ENCODE results near the gene GTSF1L. TPM values are rescaled to one million over a fixed set of nuclear protein-coding genes. Genes with fewer than 3 reads are reported as not detected.

The GTSF1L gene
- total and polyA plus RNA-seq, 9 of the 15 experiments (the other 6 are each of a cell fraction or from before 2014, with no cell fraction given) = not detected

DNA sequence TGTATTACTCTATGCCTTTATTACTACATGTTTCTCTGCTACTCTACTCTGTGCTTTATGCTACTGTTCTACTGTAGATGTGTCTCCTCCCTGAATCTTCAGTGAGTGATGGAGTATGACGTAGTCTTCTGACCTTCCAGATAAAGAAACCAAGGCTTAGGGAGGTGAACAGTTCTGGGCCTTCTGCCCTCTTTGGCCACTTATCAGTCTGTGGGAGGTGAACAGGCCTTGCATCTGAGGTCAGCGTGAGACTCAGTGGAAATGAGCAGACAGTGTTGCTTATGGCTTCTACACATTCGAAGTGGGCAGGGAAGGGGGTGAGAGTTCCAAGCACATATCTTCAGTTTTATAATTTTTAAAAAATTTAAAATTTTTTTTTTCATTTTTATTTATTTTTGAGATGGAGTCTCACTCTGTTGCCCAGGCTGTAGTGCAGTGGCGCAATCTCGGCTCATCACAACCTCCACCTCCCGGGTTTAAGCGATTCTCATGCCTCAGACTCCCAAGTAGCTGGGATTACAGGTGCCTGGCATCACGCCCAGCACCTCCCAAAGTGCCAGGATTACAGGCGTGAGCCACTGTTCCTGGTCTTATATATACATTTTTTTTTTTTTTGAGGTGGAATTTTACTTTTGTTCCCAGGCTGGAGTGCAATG, 35.7 kb downstream of the GTSF1L start (continued):
- TF ChIP-seq, protein P1, sequence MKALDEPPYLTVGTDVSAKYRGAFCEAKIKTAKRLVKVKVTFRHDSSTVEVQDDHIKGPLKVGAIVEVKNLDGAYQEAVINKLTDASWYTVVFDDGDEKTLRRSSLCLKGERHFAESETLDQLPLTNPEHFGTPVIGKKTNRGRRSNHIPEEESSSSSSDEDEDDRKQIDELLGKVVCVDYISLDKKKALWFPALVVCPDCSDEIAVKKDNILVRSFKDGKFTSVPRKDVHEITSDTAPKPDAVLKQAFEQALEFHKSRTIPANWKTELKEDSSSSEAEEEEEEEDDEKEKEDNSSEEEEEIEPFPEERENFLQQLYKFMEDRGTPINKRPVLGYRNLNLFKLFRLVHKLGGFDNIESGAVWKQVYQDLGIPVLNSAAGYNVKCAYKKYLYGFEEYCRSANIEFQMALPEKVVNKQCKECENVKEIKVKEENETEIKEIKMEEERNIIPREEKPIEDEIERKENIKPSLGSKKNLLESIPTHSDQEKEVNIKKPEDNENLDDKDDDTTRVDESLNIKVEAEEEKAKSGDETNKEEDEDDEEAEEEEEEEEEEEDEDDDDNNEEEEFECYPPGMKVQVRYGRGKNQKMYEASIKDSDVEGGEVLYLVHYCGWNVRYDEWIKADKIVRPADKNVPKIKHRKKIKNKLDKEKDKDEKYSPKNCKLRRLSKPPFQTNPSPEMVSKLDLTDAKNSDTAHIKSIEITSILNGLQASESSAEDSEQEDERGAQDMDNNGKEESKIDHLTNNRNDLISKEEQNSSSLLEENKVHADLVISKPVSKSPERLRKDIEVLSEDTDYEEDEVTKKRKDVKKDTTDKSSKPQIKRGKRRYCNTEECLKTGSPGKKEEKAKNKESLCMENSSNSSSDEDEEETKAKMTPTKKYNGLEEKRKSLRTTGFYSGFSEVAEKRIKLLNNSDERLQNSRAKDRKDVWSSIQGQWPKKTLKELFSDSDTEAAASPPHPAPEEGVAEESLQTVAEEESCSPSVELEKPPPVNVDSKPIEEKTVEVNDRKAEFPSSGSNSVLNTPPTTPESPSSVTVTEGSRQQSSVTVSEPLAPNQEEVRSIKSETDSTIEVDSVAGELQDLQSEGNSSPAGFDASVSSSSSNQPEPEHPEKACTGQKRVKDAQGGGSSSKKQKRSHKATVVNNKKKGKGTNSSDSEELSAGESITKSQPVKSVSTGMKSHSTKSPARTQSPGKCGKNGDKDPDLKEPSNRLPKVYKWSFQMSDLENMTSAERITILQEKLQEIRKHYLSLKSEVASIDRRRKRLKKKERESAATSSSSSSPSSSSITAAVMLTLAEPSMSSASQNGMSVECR (CRISPR knock-in tag; IDR thresholded peaks at IDR 0.05) = no peak
- TF ChIP-seq L3MBTL2 (IDR thresholded peaks at IDR 0.05) (peak; percentile 54; the same call in 1 of the 2 replicates), U2AF1 (optimal IDR thresholded peaks at IDR 0.05; ENCODE audit: low read depth, low read length) (no peak), ZBTB1 (CRISPR knock-in tag; IDR thresholded peaks at IDR 0.05; ENCODE audit: borderline replicate concordance, low read depth) (no peak), MCM2 (IDR thresholded peaks at IDR 0.05; ENCODE audit: low read depth) (no peak), MAFK (IDR thresholded peaks at IDR 0.05; ENCODE audit: low read length) (no peak), ZNF41 (CRISPR knock-in tag; conservative IDR thresholded peaks at IDR 0.05) (no peak), NR4A1 (CRISPR knock-in tag; IDR thresholded peaks at IDR 0.05) (no peak), NR4A1 (tag; IDR thresholded peaks at IDR 0.05) (no peak), SMAD4 (CRISPR knock-in tag; conservative IDR thresholded peaks at IDR 0.05) (peak; percentile 86), RBM17 (IDR thresholded peaks at IDR 0.05; ENCODE audit: borderline replicate concordance, low read depth, low read length) (no peak), SRSF7 (optimal IDR thresholded peaks at IDR 0.05; ENCODE audit: low read depth, low read length) (no peak), ZNF121 (CRISPR knock-in tag; conservative IDR thresholded peaks at IDR 0.05) (peak; percentile 91), ZFP30 (CRISPR knock-in tag; IDR thresholded peaks at IDR 0.05; ENCODE audit: borderline replicate concordance) (no peak), ZNF77 (CRISPR knock-in tag; IDR thresholded peaks at IDR 0.05) (no peak), HDAC2 (IDR thresholded peaks at IDR 0.05) (peak; percentile 98)
- TF ChIP-seq, protein P2, sequence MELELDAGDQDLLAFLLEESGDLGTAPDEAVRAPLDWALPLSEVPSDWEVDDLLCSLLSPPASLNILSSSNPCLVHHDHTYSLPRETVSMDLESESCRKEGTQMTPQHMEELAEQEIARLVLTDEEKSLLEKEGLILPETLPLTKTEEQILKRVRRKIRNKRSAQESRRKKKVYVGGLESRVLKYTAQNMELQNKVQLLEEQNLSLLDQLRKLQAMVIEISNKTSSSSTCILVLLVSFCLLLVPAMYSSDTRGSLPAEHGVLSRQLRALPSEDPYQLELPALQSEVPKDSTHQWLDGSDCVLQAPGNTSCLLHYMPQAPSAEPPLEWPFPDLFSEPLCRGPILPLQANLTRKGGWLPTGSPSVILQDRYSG (tag; conservative IDR thresholded peaks at IDR 0.05; ENCODE audit: low read depth) = peak; percentile 62; the same call in 1 of the 2 replicates
- TF ChIP-seq, protein P3, sequence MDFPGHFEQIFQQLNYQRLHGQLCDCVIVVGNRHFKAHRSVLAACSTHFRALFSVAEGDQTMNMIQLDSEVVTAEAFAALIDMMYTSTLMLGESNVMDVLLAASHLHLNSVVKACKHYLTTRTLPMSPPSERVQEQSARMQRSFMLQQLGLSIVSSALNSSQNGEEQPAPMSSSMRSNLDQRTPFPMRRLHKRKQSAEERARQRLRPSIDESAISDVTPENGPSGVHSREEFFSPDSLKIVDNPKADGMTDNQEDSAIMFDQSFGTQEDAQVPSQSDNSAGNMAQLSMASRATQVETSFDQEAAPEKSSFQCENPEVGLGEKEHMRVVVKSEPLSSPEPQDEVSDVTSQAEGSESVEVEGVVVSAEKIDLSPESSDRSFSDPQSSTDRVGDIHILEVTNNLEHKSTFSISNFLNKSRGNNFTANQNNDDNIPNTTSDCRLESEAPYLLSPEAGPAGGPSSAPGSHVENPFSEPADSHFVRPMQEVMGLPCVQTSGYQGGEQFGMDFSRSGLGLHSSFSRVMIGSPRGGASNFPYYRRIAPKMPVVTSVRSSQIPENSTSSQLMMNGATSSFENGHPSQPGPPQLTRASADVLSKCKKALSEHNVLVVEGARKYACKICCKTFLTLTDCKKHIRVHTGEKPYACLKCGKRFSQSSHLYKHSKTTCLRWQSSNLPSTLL (IDR thresholded peaks at IDR 0.05) = no peak
- TF ChIP-seq, protein P4, sequence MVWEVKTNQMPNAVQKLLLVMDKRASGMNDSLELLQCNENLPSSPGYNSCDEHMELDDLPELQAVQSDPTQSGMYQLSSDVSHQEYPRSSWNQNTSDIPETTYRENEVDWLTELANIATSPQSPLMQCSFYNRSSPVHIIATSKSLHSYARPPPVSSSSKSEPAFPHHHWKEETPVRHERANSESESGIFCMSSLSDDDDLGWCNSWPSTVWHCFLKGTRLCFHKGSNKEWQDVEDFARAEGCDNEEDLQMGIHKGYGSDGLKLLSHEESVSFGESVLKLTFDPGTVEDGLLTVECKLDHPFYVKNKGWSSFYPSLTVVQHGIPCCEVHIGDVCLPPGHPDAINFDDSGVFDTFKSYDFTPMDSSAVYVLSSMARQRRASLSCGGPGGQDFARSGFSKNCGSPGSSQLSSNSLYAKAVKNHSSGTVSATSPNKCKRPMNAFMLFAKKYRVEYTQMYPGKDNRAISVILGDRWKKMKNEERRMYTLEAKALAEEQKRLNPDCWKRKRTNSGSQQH (CRISPR knock-in tag; IDR thresholded peaks at IDR 0.05) = no peak
